A673 (cell line): ENCODE results near the gene TNFAIP3.

Source experiments
- CTCF ChIP-seq: fragments of 300-800, 200-600 bp; sonication (generic); conservative IDR thresholded peaks from 2 replicates; pipeline ENCODE4 v1.5.1; 2017; ENCODE audit warnings: low read depth, mild to moderate bottlenecking, antibody characterized with exemption, low read length, moderate library complexity, mixed read lengths
- EZH2 ChIP-seq: fragments of 200-600 bp; sonication (generic); IDR thresholded peaks from 2 replicates; pipeline ENCODE4 v1.6.1; 2017; ENCODE audit warnings: borderline replicate concordance, low read depth, mild to moderate bottlenecking, mixed read lengths, antibody characterized with exemption, low read length; ENCODE audit not compliant: poor library complexity, severe bottlenecking

DNA sequence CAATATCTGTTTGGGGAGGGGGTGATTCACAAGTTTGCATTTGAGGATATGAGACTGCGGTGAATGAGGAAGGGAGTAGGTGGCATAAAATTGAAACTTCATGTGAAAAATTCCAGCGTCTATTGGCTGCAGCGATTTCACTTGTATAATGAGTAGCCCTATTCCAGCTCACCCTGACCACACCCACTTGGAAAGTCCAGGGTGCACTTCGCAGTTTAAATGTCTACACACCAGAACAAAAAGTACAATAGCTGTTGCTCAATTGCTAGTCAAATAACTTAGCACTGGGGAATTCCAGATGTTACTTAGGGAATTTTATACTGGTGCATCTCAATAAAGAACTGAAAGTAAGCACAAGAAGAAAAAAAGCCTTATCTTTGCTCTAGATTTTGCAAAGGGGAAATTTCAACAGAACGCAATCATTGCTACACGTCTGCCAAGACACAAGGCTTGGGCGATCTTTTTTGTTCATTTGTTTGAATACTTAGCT is 6.3 kb downstream of the TNFAIP3 start:
- TF ChIP-seq CTCF (no peak), EZH2 (no peak)
